Measurements from ENCODE around the gene CDC20B. TPM values are rescaled to one million over a fixed set of nuclear protein-coding genes. Genes with fewer than 3 reads are reported as not detected.

Gene CDC20B
- total RNA-seq, 1 donor from 2014 or later, result not detected

DNA sequence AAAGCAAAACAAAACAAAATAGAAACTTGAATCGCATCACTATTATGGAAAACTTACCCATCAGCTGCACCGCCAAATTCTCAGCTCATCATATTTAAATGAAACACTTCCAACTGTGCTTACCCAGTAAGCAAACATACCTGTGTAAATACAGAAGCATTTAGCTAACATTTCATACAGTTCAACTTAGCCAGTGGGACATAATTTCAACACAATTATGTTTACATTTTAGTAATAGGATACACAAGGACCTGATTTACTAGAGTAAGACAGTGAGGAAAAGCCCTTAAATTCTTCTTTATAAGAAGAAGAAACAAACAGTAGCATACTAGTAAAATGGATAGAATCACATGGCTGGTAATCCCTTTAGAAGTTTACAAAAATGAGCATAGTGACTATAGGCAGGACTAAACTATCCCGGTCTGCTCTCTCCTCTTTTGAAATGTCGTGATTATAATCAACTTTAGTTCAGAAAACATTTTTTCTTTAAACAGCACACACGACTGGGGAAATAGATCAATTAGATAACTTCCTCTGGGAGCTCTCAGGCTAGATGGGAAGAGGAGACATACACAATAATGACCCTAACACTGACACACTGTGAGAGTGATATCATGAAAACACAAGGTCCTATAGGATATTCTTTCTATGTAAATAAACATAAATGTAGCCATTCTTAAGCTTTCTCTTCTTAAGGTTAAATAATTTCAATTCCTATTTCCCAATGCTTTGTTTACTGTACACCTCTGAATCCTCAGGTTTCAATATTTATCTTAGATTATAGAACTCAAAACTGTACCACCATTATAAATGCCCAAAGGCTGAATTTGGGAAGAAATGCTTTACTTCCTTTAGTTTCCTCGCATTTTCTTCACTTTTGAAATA, 15.9 kb upstream of the CDC20B start:
- Histone ChIP-seq H3K9ac (ENCODE audit: low read depth in 1 of 3, low read length in 3 of 3) (no peak overlapping the region), H3K27ac (ENCODE audit: low read depth, low read length) (no peak overlapping the region), H3K9me3 (ENCODE audit: control insufficient read depth in 3 of 3, low read length in 3 of 3) (no peaks in the 10 kb centered on the region), H3K36me3 (ENCODE audit: control insufficient read depth in 3 of 3, insufficient read depth in 3 of 3, low read length in 3 of 3) (no peaks in the 10 kb centered on the region), H3K27me3 (ENCODE audit: control insufficient read depth in 3 of 3, insufficient read depth in 3 of 3, low read length in 3 of 3) (peaks cover 4 to 24% (median 13%) of the 10 kb centered on the region in 3 donors), H3K4me1 (ENCODE audit: control insufficient read depth in 3 of 3, insufficient read depth in 3 of 3, low read length in 3 of 3) (no peaks in the 10 kb centered on the region), H3K4me3 (ENCODE audit: low read length in 3 of 3) (no peak overlapping the region)

DNA sequence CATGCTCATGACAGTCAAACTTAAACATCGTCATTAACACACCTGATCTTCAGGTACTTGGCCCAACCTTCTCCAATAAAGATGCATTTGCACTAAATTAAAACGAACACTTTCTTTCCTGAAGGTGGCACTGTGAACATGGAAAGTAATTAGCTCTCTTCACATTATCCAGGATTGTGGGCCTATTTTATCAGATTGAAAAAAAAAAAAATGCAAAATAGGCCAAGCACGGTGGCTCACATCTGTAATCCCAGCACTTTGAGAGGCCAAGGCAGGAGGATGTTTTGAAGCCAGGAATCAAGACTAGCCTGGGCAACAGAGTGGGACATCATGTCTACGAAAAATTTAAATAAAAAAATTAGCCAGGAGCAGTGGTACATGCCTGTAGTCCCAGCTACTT, 14.4 kb upstream of the CDC20B start:
- H3K36me3 ChIP-seq (ENCODE audit: control insufficient read depth in 3 of 3, insufficient read depth in 3 of 3, low read length in 3 of 3), result no peaks in the 10 kb centered on the region
- no peak overlapping the region for H3K27ac ChIP-seq (ENCODE audit: low read depth, low read length)
- H3K4me3 ChIP-seq (ENCODE audit: low read length in 3 of 3), result no peak overlapping the region
- H3K4me1 ChIP-seq (ENCODE audit: control insufficient read depth in 3 of 3, insufficient read depth in 3 of 3, low read length in 3 of 3), result no peaks in the 10 kb centered on the region
- no peak overlapping the region for H3K9ac ChIP-seq (ENCODE audit: low read depth in 1 of 3, low read length in 3 of 3)
- no peaks in the 10 kb centered on the region for H3K9me3 ChIP-seq (ENCODE audit: control insufficient read depth in 3 of 3, low read length in 3 of 3)
- peaks cover 4 to 22% (median 10%) of the 10 kb centered on the region in 3 donors for H3K27me3 ChIP-seq (ENCODE audit: control insufficient read depth in 3 of 3, insufficient read depth in 3 of 3, low read length in 3 of 3)

DNA sequence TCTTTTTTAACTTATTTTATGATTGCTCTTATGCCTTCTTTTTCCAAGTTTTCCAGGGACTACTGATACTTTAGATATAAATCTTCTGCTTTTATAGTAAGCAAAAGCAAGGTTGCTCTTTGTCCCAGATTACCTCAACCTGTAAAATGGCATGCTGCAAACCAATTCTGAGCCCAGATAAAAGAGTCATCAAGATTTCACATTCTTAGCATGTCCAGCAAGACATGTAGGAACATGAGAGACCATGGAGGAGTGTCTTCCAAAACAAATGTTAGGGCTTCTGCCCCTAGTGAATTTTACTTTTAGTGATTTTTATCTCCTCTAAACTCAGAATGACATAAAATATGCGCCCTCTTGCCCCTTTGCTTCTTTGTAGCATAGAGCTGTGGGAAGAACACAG, 7.0 kb upstream of the CDC20B start:
- Histone ChIP-seq H3K27ac (ENCODE audit: low read depth, low read length) (no peak overlapping the region), H3K9me3 (ENCODE audit: control insufficient read depth in 3 of 3, low read length in 3 of 3) (no peaks in the 10 kb centered on the region), H3K36me3 (ENCODE audit: control insufficient read depth in 3 of 3, insufficient read depth in 3 of 3, low read length in 3 of 3) (no peaks in the 10 kb centered on the region), H3K4me1 (ENCODE audit: control insufficient read depth in 3 of 3, insufficient read depth in 3 of 3, low read length in 3 of 3) (peaks cover 7 to 11% (median 10%) of the 10 kb centered on the region in 3 donors), H3K9ac (ENCODE audit: low read depth in 1 of 3, low read length in 3 of 3) (no peak overlapping the region), H3K4me3 (ENCODE audit: low read length in 3 of 3) (no peak overlapping the region), H3K27me3 (ENCODE audit: control insufficient read depth in 3 of 3, insufficient read depth in 3 of 3, low read length in 3 of 3) (peaks cover 18 to 42% (median 28%) of the 10 kb centered on the region in 3 donors)

DNA sequence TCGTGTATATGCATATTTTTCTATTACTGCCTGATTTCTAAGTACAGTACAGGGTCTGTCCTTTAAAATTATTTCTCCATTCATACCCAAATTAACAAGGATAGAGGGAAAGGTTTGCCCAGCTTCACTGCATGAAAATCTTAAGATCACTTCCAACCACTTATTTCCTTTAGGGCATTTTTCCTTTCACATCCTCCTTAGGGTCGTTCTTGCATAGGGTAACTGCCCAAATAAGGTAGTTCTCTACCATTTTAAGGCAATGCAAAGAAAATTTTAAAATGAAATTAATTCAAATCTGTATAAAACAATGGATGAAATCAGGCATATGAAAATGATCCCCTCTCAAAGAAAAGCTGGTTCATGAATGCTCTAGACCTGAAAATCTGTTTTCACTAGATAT, 4.1 kb upstream of the CDC20B start:
- peaks cover 25 to 52% (median 49%) of the 10 kb centered on the region in 3 donors for H3K27me3 ChIP-seq (ENCODE audit: control insufficient read depth in 3 of 3, insufficient read depth in 3 of 3, low read length in 3 of 3)
- H3K27ac ChIP-seq (ENCODE audit: low read depth, low read length), result no peak overlapping the region
- no peaks in the 10 kb centered on the region for H3K9me3 ChIP-seq (ENCODE audit: control insufficient read depth in 3 of 3, low read length in 3 of 3)
- H3K36me3 ChIP-seq (ENCODE audit: control insufficient read depth in 3 of 3, insufficient read depth in 3 of 3, low read length in 3 of 3), result no peaks in the 10 kb centered on the region
- no peak overlapping the region for H3K4me3 ChIP-seq (ENCODE audit: low read length in 3 of 3)
- no peak overlapping the region for H3K9ac ChIP-seq (ENCODE audit: low read depth in 1 of 3, low read length in 3 of 3)
- H3K4me1 ChIP-seq (ENCODE audit: control insufficient read depth in 3 of 3, insufficient read depth in 3 of 3, low read length in 3 of 3), result peaks cover 20 to 25% (median 23%) of the 10 kb centered on the region in 3 donors

DNA sequence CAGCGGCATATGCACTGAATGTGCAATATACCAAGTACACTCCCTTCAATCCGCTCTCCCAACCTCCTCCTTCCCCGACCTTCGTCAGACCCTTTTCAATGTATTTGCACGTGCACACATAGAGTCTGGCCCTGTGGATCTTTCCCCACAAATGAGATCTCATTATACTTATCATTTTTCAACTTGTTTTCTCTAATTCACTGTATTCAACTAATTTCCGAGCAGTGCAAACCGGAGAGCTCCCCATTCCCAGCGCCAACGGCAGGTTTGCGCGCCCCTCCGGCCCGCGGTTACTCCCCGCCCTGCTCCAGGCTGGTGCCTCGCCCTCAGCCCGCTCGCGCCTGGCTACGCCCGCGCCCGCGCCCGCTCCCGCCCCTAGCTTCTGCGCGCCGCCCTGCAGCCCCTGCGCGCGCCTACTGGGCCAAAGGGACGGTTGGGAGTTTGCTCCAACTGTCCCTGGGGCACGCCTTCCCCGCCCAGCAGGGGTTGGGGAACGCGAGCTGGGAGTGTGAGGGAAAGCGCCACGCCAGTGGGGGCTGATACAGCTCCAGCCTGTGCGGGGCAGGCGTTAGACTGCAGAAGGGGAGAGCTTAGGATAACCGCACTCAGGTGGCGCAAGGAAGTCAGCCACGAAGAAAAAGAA, 3.3 kb upstream of the CDC20B start:
- Histone ChIP-seq H3K9me3 (ENCODE audit: control insufficient read depth in 3 of 3, low read length in 3 of 3) (no peaks in the 10 kb centered on the region), H3K9ac (ENCODE audit: low read depth in 1 of 3, low read length in 3 of 3) (no peak overlapping the region), H3K36me3 (ENCODE audit: control insufficient read depth in 3 of 3, insufficient read depth in 3 of 3, low read length in 3 of 3) (no peaks in the 10 kb centered on the region), H3K27me3 (ENCODE audit: control insufficient read depth in 3 of 3, insufficient read depth in 3 of 3, low read length in 3 of 3) (peaks cover 25 to 52% (median 49%) of the 10 kb centered on the region in 3 donors), H3K27ac (ENCODE audit: low read depth, low read length) (no peak overlapping the region), H3K4me3 (ENCODE audit: low read length in 3 of 3) (peak overlapping the region; percentile 39 to 57 (median 41)), H3K4me1 (ENCODE audit: control insufficient read depth in 3 of 3, insufficient read depth in 3 of 3, low read length in 3 of 3) (peaks cover 20 to 25% (median 23%) of the 10 kb centered on the region in 3 donors)

DNA sequence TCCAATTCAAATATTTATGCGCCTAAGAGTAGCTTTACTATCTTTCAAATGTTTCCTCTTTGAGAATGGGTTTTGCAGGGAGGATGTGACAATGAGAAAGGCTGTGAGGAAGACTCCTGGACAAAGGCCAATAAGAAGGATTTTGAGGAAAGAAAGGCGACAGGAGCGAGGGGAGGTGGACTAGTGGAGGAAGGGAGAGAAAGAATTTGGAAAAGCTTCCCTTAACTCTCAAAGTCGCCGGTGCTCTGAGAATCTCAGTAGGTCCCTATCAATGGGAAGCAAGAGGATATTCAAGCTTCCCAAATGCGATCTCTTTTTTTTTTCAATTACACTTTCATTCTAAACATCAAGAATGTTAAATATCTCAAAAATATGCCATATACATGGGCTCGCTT, 2.8 kb upstream of the CDC20B start:
- Histone ChIP-seq H3K4me3 (ENCODE audit: low read length in 3 of 3) (peak overlapping the region in 2 of 3 donors; percentile 35 to 39), H3K9ac (ENCODE audit: low read depth in 1 of 3, low read length in 3 of 3) (no peak overlapping the region), H3K4me1 (ENCODE audit: control insufficient read depth in 3 of 3, insufficient read depth in 3 of 3, low read length in 3 of 3) (peaks cover 20 to 25% (median 23%) of the 10 kb centered on the region in 3 donors), H3K9me3 (ENCODE audit: control insufficient read depth in 3 of 3, low read length in 3 of 3) (no peaks in the 10 kb centered on the region), H3K27me3 (ENCODE audit: control insufficient read depth in 3 of 3, insufficient read depth in 3 of 3, low read length in 3 of 3) (peaks cover 25 to 52% (median 49%) of the 10 kb centered on the region in 3 donors), H3K27ac (ENCODE audit: low read depth, low read length) (no peak overlapping the region), H3K36me3 (ENCODE audit: control insufficient read depth in 3 of 3, insufficient read depth in 3 of 3, low read length in 3 of 3) (no peaks in the 10 kb centered on the region)

DNA sequence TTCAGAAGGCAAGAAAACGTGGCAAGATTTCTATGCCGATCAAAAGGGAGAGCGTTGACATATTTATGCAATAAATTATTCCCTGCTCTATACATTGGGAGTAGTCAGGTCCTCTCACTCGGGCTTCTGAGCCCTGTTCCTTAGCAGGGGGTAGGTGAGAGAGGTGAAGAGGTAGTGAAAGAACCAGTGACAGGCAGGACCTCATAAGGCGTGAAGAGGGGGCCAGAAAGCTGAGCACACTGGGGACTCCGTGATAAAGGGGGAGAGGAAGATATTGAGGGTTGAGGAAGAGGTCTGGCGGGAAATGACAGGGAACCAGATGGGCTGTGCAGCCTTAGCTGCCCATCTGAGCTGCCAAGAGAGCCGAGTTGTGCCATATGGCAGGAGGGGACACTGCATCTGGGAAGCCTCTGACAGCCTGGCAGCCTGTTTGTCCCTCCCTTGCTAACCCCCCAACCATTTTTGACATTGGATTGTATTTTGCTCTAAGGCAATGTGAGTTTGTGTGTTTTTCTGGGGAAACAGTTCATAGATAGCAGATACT, 782 bp upstream of the CDC20B start:
- no peaks in the 10 kb centered on the region for H3K9me3 ChIP-seq (ENCODE audit: control insufficient read depth in 3 of 3, low read length in 3 of 3)
- H3K27ac ChIP-seq (ENCODE audit: low read depth, low read length), result no peak overlapping the region
- H3K4me3 ChIP-seq (ENCODE audit: low read length in 3 of 3), result peak overlapping the region; percentile 68 to 78 (median 69)
- peaks cover 25 to 49% (median 47%) of the 10 kb centered on the region in 3 donors for H3K27me3 ChIP-seq (ENCODE audit: control insufficient read depth in 3 of 3, insufficient read depth in 3 of 3, low read length in 3 of 3)
- peaks cover 20 to 25% (median 23%) of the 10 kb centered on the region in 3 donors for H3K4me1 ChIP-seq (ENCODE audit: control insufficient read depth in 3 of 3, insufficient read depth in 3 of 3, low read length in 3 of 3)
- peak overlapping the region; percentile 21 to 58 (median 40) for H3K9ac ChIP-seq (ENCODE audit: low read depth in 1 of 3, low read length in 3 of 3)
- no peaks in the 10 kb centered on the region for H3K36me3 ChIP-seq (ENCODE audit: control insufficient read depth in 3 of 3, insufficient read depth in 3 of 3, low read length in 3 of 3)

DNA sequence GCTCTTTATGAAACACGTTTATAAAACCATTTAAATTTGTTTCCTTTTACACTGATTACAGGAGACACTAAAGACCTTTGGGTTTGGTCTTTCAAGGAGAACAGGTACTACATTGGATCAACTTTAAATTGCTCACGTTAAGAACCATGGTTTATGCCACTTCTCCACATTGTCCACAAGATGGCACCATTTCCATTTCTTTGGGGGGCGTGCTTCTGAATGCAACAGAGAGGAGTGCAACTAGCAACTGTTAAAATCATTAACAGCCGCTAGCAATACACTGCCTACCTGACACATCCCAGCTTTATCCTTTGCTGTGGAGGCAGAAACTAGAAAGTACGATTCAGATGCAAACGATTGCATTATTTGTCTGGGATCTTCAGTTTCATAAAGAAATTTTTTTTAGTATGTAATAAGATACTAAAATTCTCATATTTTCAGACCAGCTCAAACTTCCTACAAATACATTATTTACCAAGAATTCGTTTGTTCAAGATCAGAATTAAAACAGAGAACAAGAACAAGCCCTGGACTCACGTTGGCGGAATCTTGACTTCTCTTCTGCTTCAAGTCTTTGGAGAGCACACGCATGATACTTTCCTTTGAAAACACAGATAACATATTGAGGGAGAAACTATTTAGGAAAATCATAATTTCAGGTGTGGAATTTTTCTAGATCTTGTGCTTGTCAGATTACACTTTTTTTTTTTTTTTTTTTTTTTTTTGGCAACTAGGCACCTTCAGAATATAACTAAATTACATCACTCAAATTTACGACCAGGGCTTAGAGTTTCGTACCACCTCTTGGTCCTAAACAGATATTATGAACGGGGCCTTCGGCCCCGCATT, 702 bp downstream of the CDC20B start:
- no peak overlapping the region for H3K27ac ChIP-seq (ENCODE audit: low read depth, low read length)
- no peaks in the 10 kb centered on the region for H3K9me3 ChIP-seq (ENCODE audit: control insufficient read depth in 3 of 3, low read length in 3 of 3)
- H3K4me1 ChIP-seq (ENCODE audit: control insufficient read depth in 3 of 3, insufficient read depth in 3 of 3, low read length in 3 of 3), result peaks cover 20 to 25% (median 23%) of the 10 kb centered on the region in 3 donors
- no peak overlapping the region for H3K9ac ChIP-seq (ENCODE audit: low read depth in 1 of 3, low read length in 3 of 3)
- peak overlapping the region; percentile 66 to 77 (median 75) for H3K4me3 ChIP-seq (ENCODE audit: low read length in 3 of 3)
- H3K27me3 ChIP-seq (ENCODE audit: control insufficient read depth in 3 of 3, insufficient read depth in 3 of 3, low read length in 3 of 3), result peaks cover 25 to 43% (median 41%) of the 10 kb centered on the region in 3 donors
- no peaks in the 10 kb centered on the region for H3K36me3 ChIP-seq (ENCODE audit: control insufficient read depth in 3 of 3, insufficient read depth in 3 of 3, low read length in 3 of 3)

DNA sequence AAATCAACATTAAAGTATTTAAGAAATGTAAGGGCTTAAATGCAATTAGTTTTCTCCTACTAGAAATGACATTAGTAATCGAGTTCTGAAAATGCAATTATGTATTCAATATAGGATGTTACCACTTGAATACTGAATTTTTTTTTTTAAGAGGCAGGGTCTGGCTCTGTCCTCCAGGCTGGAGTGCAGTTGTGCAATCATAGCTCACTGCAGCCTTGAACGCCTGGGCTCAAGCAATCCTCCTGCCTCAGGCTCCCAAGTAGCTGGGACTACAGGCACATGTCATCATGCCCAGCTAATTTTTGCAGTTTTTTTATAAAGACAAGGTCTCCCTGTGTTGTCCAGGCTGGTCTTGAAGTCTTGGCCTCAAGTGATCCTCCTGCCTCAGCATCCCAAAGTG, 1.5 kb downstream of the CDC20B start:
- Histone ChIP-seq H3K27me3 (ENCODE audit: control insufficient read depth in 3 of 3, insufficient read depth in 3 of 3, low read length in 3 of 3) (peaks cover 22 to 35% (median 34%) of the 10 kb centered on the region in 3 donors), H3K4me3 (ENCODE audit: low read length in 3 of 3) (no peak overlapping the region), H3K27ac (ENCODE audit: low read depth, low read length) (no peak overlapping the region), H3K9me3 (ENCODE audit: control insufficient read depth in 3 of 3, low read length in 3 of 3) (no peaks in the 10 kb centered on the region), H3K4me1 (ENCODE audit: control insufficient read depth in 3 of 3, insufficient read depth in 3 of 3, low read length in 3 of 3) (peaks cover 17 to 23% (median 23%) of the 10 kb centered on the region in 3 donors), H3K36me3 (ENCODE audit: control insufficient read depth in 3 of 3, insufficient read depth in 3 of 3, low read length in 3 of 3) (no peaks in the 10 kb centered on the region), H3K9ac (ENCODE audit: low read depth in 1 of 3, low read length in 3 of 3) (no peak overlapping the region)
